MCF 10A (cell line): ENCODE results near the gene CLSTN2. TPM values are rescaled to one million over a fixed set of nuclear protein-coding genes. Genes with fewer than 3 reads are reported as not detected.

Experiments
- BruUV-seq: library from RNA; stranded (reverse); fragments of 400-500 nt; replicated peaks from 2 replicates; lab custom pipeline; 2021; lab: Mats Ljungman, UMichigan
- CTCF ChIA-PET: fragments of 300-600 bp; sonication (Branson Sonifier 250); formaldehyde crosslinking; extraction: SDS; loops from one replicate; lab custom pipeline; 2021; ENCODE audit warnings: antibody characterized with exemption, inconsistent platforms; lab: Yijun Ruan, JAX
- POLR2A ChIA-PET: fragments of 300-600, 350-650 bp; sonication (Branson Sonifier 250); formaldehyde crosslinking; extraction: SDS; loops from one replicate; lab custom pipeline; 2020; ENCODE audit warnings: antibody characterized with exemption, inconsistent platforms; lab: Yijun Ruan, JAX
- DNase-seq: peaks from one replicate; pipeline ENCODE4 v3.0.0-alpha.2; 2018; ENCODE audit not compliant: unreplicated experiment
- H3K27ac Mint-ChIP-seq: one replicate; pipeline ENCODE4 v1.8.0; 2022; ENCODE audit warnings: mild to moderate bottlenecking, low read depth, mixed read lengths; ENCODE audit not compliant: unreplicated experiment
- H3K27me3 Mint-ChIP-seq: one replicate; pipeline ENCODE4 v1.8.0; 2022; ENCODE audit warnings: mixed read lengths; ENCODE audit not compliant: insufficient read depth, unreplicated experiment
- H3K36me3 Mint-ChIP-seq: one replicate; pipeline ENCODE4 v1.8.0; 2022; ENCODE audit warnings: mild to moderate bottlenecking, moderate library complexity, mixed read lengths; ENCODE audit not compliant: insufficient read depth, unreplicated experiment
- H3K4me1 Mint-ChIP-seq: one replicate; pipeline ENCODE4 v1.8.0; 2022; ENCODE audit warnings: mixed read lengths; ENCODE audit not compliant: insufficient read depth, unreplicated experiment
- H3K4me3 Mint-ChIP-seq: one replicate; pipeline ENCODE4 v1.8.0; 2022; ENCODE audit warnings: mild to moderate bottlenecking, moderate library complexity, mixed read lengths; ENCODE audit not compliant: unreplicated experiment
- H3K9me3 Mint-ChIP-seq: one replicate; pipeline ENCODE4 v1.8.0; 2022; ENCODE audit warnings: mixed read lengths; ENCODE audit not compliant: unreplicated experiment
- CTCF ChIP-seq: fragments of 200-600 bp; IDR thresholded peaks from one replicate; pipeline ENCODE4 v1.8.0; 2022; ENCODE audit warnings: antibody characterized with exemption, mild to moderate bottlenecking; ENCODE audit not compliant: unreplicated experiment
- intact Hi-C: fragments of 100-400 bp; cut with micrococcal nuclease; formaldehyde crosslinking; loops from 2 replicates; pipeline ENCODE4 v1.14.1; 2022
- total RNA-seq: library from RNA; stranded (reverse); gene quantifications from 2 replicates; pipeline ENCODE4 v1.2.3, GENCODE V29; 2022

The CLSTN2 gene
- total RNA-seq, 1 experiment from 2014 or later = not detected

DNA sequence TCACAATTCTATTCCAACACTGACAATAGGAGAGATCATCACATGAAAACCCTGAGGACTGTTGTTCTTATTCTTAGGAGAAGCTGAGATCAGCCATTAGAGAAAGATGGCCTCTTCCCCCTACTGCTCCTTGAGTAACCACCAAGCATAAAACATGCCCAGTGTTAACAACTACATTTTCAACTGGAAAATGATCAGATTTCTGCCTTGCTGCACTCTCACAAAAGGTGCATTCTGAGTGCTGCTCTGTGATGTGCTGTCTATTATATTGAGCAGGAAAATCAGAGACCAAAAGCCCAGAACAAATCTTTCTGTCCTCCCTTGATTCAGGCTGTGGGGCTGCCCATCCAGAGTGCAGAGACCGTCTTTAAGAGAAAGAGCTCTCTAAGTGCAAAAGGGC, 438.2 kb downstream of the CLSTN2 start:
- Mint-ChIP-seq H3K27ac (no peak overlapping the region), H3K36me3 (no peaks in the 10 kb centered on the region), H3K4me3 (no peak overlapping the region), H3K9me3 (no peaks in the 10 kb centered on the region), H3K4me1 (peaks cover 6% of the 10 kb centered on the region), H3K27me3 (no peaks in the 10 kb centered on the region)
- ChIA-PET CTCF (interaction anchor here (0.8 to 1.4 kb wide), 2 partner anchors 9 to 11 kb away, joined by 3 read pairs; no protein-coding TSS in a partner anchor), POLR2A (no interaction called here)
- TF ChIP-seq CTCF = no peak
- intact Hi-C loops = no loop called here
- no peak for DNase-seq
- BruUV-seq = no TSS peak

- TF ChIP-seq CTCF = no peak
- intact Hi-C loops = no loop called here
- no TSS peak for BruUV-seq
- no peak overlapping the region for H3K4me3 Mint-ChIP-seq
- no peak overlapping the region for H3K27ac Mint-ChIP-seq
- DNase-seq = no peak
- CTCF ChIA-PET = no interaction called here
- H3K4me1 Mint-ChIP-seq = peaks cover 6% of the 10 kb centered on the region
- POLR2A ChIA-PET = interaction anchor here (0.6 to 0.9 kb wide), 2 partner anchors 19 to 21 kb away, joined by 3 read pairs; no protein-coding TSS in a partner anchor
- no peaks in the 10 kb centered on the region for H3K36me3 Mint-ChIP-seq
- H3K9me3 Mint-ChIP-seq = no peaks in the 10 kb centered on the region
- no peaks in the 10 kb centered on the region for H3K27me3 Mint-ChIP-seq
These were observed 440.0 kb downstream of the CLSTN2 start for GRCh38 chr3:140375002-140375401.

DNA sequence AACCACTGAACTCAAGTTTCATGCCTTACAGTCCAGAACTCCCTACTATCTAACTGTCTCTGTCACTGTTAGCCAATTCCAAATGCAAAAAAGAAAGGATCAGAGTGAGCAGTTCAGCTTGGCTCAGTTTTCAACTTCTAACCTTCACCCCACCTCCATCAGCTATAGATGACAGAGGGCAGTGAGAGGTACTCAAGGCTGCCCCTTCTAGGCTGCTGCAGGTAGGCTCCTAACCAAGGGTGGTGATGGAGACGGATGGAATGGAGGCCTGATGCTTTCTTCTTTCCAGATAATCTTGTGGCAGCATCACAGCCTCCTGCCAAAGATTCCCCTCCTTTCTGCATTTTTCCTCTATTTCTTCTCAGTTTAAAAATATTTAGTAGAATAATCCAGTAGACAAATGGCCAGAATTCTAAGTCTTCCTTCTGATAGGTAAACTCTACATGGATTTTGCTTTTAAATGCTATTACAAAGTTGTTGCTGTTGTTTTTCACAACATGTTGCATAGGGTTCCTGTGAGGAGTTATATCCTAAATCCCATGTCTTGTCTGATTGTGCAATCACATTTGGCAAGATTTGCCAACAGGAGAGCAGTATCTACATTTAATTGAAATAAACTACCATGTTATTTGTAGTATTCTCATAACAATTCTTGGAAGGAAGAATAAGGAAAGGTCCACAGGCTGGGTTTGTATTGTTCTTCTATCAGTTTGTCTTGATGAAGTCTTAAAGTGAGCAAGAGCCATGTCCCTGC, 441.3 kb downstream of the CLSTN2 start:
- ChIA-PET CTCF (no interaction called here), POLR2A (no interaction called here)
- no peak overlapping the region for H3K4me3 Mint-ChIP-seq
- no TSS peak for BruUV-seq
- H3K27ac Mint-ChIP-seq = no peak overlapping the region
- no peaks in the 10 kb centered on the region for H3K9me3 Mint-ChIP-seq
- TF ChIP-seq CTCF = no peak
- no peaks in the 10 kb centered on the region for H3K27me3 Mint-ChIP-seq
- H3K4me1 Mint-ChIP-seq = peaks cover 6% of the 10 kb centered on the region
- DNase-seq = peak; percentile 4
- H3K36me3 Mint-ChIP-seq = no peaks in the 10 kb centered on the region
- intact Hi-C loops = no loop called here

DNA sequence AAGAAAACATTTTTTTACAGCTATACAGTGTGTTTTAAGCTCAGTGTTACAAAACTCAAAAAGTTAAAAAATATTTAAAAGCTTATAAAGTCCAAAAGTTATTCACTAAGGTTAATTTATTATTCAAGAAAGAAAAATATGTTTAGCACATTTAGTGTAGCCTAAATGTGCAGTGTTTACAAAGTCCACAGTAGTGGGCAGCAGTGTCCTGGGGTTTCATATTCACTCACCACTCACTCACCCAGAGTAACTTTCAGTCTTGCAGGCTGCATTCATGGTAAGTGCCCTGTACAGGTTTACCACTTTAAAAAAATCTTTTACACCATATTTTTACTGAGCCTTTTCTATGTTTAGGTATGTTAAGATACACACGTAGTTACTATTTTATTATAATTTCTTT, 442.7 kb downstream of the CLSTN2 start:
- Mint-ChIP-seq H3K4me1 (peaks cover 6% of the 10 kb centered on the region), H3K36me3 (no peaks in the 10 kb centered on the region), H3K27ac (no peak overlapping the region), H3K9me3 (no peaks in the 10 kb centered on the region), H3K4me3 (no peak overlapping the region), H3K27me3 (no peaks in the 10 kb centered on the region)
- intact Hi-C loops = no loop called here
- no TSS peak for BruUV-seq
- no peak for TF ChIP-seq CTCF
- POLR2A ChIA-PET = no interaction called here
- no peak for DNase-seq
- CTCF ChIA-PET = interaction anchor here (0.6 to 1.2 kb wide), 4 partner anchors 17 to 121 kb away, joined by 3 to 4 read pairs (median 3); no protein-coding TSS in a partner anchor
